Peyer's patch (tissue), 4 donors: Measurements from ENCODE around the gene FMNL3.

Experiments
- POLR2A ChIP-seq, 2 donors: fragments of 450-650 bp; IDR thresholded peaks; one replicate each; pipeline ENCODE4 v1.5.1; 2017; ENCODE audit warnings: antibody characterized with exemption in 2 of 2, mild to moderate bottlenecking in 2 of 2, moderate library complexity in 2 of 2
- TF ChIP-seq, protein P1 (sequence below), 6 experiments: fragments of 450-650 bp in 4 of 6; fragments of 200-600 bp in 2 of 6; sonication (generic) in 1 of 6; IDR thresholded peaks; one replicate each; pipeline ENCODE4 v1.5.1; 2017 to 2019; ENCODE audit warnings: antibody characterized with exemption in 6 of 6, mild to moderate bottlenecking in 3 of 6, moderate library complexity in 1 of 6

DNA sequence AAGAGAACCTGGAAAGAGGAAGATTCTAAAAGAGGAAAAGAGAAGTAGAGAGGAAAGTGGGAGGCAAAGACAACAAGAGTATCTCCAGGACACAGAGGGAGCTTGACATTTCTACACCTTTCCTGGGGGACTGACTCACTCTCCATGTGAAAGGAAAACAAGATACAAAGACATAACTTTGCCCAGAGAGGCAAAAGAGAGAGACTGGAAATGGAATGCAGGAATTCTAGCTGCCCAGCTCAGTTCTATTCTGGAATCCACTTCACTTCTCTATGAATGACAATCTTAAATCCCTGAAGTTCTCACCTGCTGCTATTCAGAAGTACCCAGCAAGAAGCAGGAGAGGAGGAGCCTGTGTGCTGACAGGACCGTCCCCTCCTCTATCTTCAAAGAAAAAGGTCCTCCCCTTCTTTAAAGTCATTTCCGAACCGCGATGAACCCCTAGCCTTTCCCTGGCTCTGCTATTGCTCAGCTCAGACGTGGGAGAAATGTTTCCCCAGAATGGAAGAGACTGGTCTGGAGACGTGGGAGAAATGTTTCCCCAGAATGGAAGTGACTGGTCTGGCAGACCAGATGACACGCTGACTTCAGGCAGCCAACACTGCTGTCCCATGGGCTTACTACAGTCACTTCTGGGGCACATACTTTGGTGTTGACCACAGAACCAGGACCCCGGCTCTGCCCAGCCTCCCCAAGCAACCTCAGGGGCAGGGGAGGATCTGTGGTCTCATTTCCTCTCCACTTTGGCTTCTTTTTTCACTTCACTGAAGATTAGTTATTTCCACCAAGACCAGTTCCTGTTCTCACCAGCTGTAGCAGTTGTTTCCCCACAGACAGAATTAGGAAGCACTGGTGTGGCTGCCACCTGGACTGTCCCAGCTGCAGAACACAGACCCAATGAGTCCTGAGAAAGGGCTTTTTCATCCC is 8.3 kb downstream of the FMNL3 start:
- TF ChIP-seq, protein P1, sequence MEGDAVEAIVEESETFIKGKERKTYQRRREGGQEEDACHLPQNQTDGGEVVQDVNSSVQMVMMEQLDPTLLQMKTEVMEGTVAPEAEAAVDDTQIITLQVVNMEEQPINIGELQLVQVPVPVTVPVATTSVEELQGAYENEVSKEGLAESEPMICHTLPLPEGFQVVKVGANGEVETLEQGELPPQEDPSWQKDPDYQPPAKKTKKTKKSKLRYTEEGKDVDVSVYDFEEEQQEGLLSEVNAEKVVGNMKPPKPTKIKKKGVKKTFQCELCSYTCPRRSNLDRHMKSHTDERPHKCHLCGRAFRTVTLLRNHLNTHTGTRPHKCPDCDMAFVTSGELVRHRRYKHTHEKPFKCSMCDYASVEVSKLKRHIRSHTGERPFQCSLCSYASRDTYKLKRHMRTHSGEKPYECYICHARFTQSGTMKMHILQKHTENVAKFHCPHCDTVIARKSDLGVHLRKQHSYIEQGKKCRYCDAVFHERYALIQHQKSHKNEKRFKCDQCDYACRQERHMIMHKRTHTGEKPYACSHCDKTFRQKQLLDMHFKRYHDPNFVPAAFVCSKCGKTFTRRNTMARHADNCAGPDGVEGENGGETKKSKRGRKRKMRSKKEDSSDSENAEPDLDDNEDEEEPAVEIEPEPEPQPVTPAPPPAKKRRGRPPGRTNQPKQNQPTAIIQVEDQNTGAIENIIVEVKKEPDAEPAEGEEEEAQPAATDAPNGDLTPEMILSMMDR (IDR thresholded peaks at IDR 0.05): no peak
- TF ChIP-seq POLR2A (IDR thresholded peaks at IDR 0.05): no peak
